ENCODE measurements around the gene COL15A1. TPM values are rescaled to one million over a fixed set of nuclear protein-coding genes. Genes with fewer than 3 reads are reported as not detected.
"Not testable (repeated sequence)": the region's sequence is repeated elsewhere in the genome, so short reads cannot be mapped to it uniquely, and the experiment has no call there.

COL15A1 gene
- total RNA-seq, 4 donors from 2014 or later, result 25.8 to 55.3 (median 36.0) TPM

- H3K4me1 ChIP-seq, result peaks cover 0 to 11% (median 2%) of the 10 kb centered on the region in 4 donors
- no peak overlapping the region for H3K27ac ChIP-seq
- H3K9me3 ChIP-seq, result no peaks in the 10 kb centered on the region
- H3K27me3 ChIP-seq, result no peaks in the 10 kb centered on the region
- H3K4me3 ChIP-seq, result no peak overlapping the region
- peaks cover 0 to 44% (median 0%) of the 10 kb centered on the region in 3 donors for H3K36me3 ChIP-seq
- 86 to 91% methylated on average over 16 of the region's 16 CpGs for WGBS, 2 donors
- no peak for DNase-seq (ENCODE audit: low spot score in 2 of 2)
- TF ChIP-seq EP300 (IDR thresholded peaks at IDR 0.05) (no peak), CTCF (IDR thresholded peaks at IDR 0.05) (no peak), POLR2A (IDR thresholded peaks at IDR 0.05) (no peak)
Observed at GRCh38 chr9:99004717-99005460, 61.2 kb downstream of the COL15A1 start.

- no peak overlapping the region for H3K4me3 ChIP-seq
- H3K36me3 ChIP-seq, result peaks cover 0 to 51% (median 0%) of the 10 kb centered on the region in 3 donors
- peaks cover 0 to 5% (median under 1%) of the 10 kb centered on the region in 4 donors for H3K4me1 ChIP-seq
- no peak overlapping the region for H3K27ac ChIP-seq
- no peaks in the 10 kb centered on the region for H3K27me3 ChIP-seq
- no peak for DNase-seq (ENCODE audit: low spot score in 2 of 2)
- WGBS, 2 donors, result 96 to 97% methylated on average over 6 of the region's 6 CpGs
- peaks cover 0 to 5% (median 0%) of the 10 kb centered on the region in 4 donors for H3K9me3 ChIP-seq
- TF ChIP-seq CTCF (IDR thresholded peaks at IDR 0.05) (no peak), POLR2A (IDR thresholded peaks at IDR 0.05) (no peak), EP300 (IDR thresholded peaks at IDR 0.05) (no peak)
Observed at GRCh38 chr9:99005651-99006050, 61.9 kb downstream of the COL15A1 start.

DNA sequence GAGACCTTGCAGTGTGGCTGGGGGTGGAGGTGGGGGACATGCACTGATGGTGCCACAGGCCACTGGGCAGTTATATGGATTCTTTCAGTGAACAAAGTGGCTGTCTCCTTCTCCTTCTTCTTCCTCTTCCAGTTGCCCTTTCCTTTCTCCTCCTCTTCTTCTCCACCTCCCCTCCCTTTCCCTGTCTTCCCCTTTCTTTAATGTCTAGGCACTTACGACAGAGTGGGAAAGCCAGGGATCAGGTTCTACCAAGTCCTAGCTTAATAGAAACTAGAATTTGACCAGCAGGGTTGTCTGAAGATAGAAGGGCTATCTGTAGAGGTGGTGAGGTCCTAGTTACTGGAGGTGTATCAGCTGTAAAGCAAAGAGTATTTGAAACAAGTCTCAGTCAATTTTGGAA is 62.8 kb downstream of the COL15A1 start:
- no peak for DNase-seq (ENCODE audit: low spot score in 2 of 2)
- Histone ChIP-seq H3K4me1 (no peaks in the 10 kb centered on the region), H3K27me3 (no peaks in the 10 kb centered on the region), H3K9me3 (peaks cover 0 to 10% (median 0%) of the 10 kb centered on the region in 4 donors), H3K36me3 (peaks cover 0 to 55% (median 0%) of the 10 kb centered on the region in 3 donors), H3K27ac (no peak overlapping the region), H3K4me3 (no peak overlapping the region)
- no peak for TF ChIP-seq EP300 (IDR thresholded peaks at IDR 0.05)
- TF ChIP-seq CTCF (IDR thresholded peaks at IDR 0.05), result no peak
- TF ChIP-seq POLR2A (IDR thresholded peaks at IDR 0.05), result no peak
- WGBS, 2 donors, result 81 to 95% methylated on average over 1 of the region's 1 CpG

GRCh38 chr9:99006979-99007378 is 63.3 kb downstream of the COL15A1 start:
- 89 to 95% methylated on average over 2 of the region's 2 CpGs for WGBS, 2 donors
- Histone ChIP-seq H3K9me3 (peaks cover 0 to 10% (median 0%) of the 10 kb centered on the region in 4 donors), H3K27me3 (no peaks in the 10 kb centered on the region), H3K4me3 (no peak overlapping the region), H3K36me3 (peaks cover 0 to 55% (median 0%) of the 10 kb centered on the region in 3 donors), H3K27ac (no peak overlapping the region), H3K4me1 (no peaks in the 10 kb centered on the region)
- TF ChIP-seq POLR2A (IDR thresholded peaks at IDR 0.05), result no peak
- no peak for TF ChIP-seq CTCF (IDR thresholded peaks at IDR 0.05)
- TF ChIP-seq EP300 (IDR thresholded peaks at IDR 0.05), result no peak
- DNase-seq (ENCODE audit: low spot score in 2 of 2), result no peak

DNA sequence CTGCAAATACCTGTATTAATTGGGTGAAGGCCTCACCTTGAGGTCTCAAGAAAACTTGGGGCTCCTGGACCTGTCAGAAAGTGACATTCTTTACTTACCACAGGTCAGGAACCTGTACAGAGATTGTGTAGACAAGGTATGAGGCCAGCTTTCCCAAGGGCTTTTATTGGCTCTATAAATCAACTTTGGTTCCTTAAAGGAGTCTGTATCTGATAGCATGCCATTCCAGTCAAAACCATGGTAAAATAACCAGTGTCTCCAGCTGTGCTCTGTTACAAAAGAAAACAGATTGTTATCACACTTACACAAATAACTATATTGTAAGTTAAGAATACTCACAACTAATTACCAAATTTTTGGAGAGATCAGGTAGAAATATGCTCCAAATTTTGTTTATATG is 64.5 kb downstream of the COL15A1 start:
- Histone ChIP-seq H3K36me3 (peaks cover 0 to 55% (median 0%) of the 10 kb centered on the region in 3 donors), H3K27me3 (no peaks in the 10 kb centered on the region), H3K9me3 (peaks cover 0 to 10% (median 0%) of the 10 kb centered on the region in 4 donors), H3K4me1 (no peaks in the 10 kb centered on the region), H3K4me3 (no peak overlapping the region), H3K27ac (no peak overlapping the region)
- DNase-seq (ENCODE audit: low spot score in 2 of 2), result no peak
- TF ChIP-seq POLR2A (IDR thresholded peaks at IDR 0.05) (no peak), EP300 (IDR thresholded peaks at IDR 0.05) (no peak), CTCF (IDR thresholded peaks at IDR 0.05) (no peak)

DNA sequence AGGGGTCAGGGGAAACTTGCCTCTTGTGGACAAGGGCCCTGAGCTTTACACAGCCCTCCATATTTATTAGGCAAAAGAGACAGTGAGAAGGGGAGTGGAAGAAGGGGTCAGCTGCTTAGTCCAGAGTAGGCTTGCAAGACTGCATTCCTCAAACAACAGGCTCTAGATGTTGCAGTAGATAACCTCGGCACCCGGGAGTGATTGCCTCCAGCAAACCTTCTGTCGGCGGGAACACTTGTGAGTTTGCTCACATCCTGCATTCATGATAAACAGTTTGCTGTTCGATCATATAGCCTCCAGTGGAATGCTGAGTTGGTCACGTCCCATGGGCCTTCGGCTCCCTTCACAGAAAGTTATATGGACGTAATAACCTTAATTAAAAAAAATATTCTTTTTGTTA is 66.7 kb downstream of the COL15A1 start:
- not testable (repeated sequence) for H3K27me3 ChIP-seq
- WGBS, 2 donors, result 94 to 96% methylated on average over 8 of the region's 8 CpGs

More for the DNA sequence above, 66.7 kb downstream of the COL15A1 start:
- not testable (repeated sequence) for H3K4me3 ChIP-seq; H3K9me3 ChIP-seq; DNase-seq (ENCODE audit: low spot score in 2 of 2); H3K27ac ChIP-seq; H3K4me1 ChIP-seq
- peaks cover 0 to 42% (median 0%) of the 10 kb centered on the region in 3 donors for H3K36me3 ChIP-seq

Measured in tibial nerve (tissue), 4 donors.